G401.6 (cell line): ENCODE measurements around the gene ZNF366.

ENCODE experiments used
- FAIRE-seq: peaks from 2 replicates; lab custom pipeline; 2012; peaks lifted over from hg19 to GRCh38; lab: Jason Lieb, UNC

The ZNF366 gene

GRCh38 chr5:72465066-72465465 lies 42.1 kb downstream of the ZNF366 start:
- FAIRE-seq: no peak

- no peak for FAIRE-seq
These were observed 43.1 kb downstream of the ZNF366 start for GRCh38 chr5:72464071-72464470.

- no peak for FAIRE-seq
These were observed 43.7 kb downstream of the ZNF366 start for GRCh38 chr5:72463449-72464052.

GRCh38 chr5:72460413-72460812 lies 46.8 kb downstream of the ZNF366 start:
- FAIRE-seq: no peak

DNA sequence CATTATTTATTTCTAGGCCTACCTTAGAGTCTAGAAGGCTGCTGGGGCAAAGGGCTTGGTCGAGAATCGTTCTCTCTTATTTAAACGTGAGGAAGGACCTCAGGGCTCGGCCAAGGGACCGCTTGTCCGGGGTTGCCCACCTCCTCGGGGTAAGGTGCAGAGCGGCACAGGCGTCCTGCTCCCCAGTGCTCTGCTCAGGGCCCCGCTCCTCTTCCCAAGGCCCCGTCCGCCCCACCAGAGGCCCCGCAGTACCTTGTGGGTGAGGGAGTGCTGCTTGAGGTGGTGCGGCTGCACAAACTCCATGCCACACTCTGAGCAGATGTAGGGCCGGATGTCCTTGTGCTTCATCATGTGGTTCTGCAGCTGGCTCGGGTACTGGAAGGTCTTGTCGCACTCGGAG lies 47.3 kb downstream of the ZNF366 start:
- no peak for FAIRE-seq

- FAIRE-seq: no peak
These were observed 48.0 kb downstream of the ZNF366 start for GRCh38 chr5:72459089-72459661.

GRCh38 chr5:72458407-72458806 lies 48.8 kb downstream of the ZNF366 start:
- FAIRE-seq: no peak

- FAIRE-seq: no peak
These were observed 49.7 kb downstream of the ZNF366 start for GRCh38 chr5:72457491-72457890.

DNA sequence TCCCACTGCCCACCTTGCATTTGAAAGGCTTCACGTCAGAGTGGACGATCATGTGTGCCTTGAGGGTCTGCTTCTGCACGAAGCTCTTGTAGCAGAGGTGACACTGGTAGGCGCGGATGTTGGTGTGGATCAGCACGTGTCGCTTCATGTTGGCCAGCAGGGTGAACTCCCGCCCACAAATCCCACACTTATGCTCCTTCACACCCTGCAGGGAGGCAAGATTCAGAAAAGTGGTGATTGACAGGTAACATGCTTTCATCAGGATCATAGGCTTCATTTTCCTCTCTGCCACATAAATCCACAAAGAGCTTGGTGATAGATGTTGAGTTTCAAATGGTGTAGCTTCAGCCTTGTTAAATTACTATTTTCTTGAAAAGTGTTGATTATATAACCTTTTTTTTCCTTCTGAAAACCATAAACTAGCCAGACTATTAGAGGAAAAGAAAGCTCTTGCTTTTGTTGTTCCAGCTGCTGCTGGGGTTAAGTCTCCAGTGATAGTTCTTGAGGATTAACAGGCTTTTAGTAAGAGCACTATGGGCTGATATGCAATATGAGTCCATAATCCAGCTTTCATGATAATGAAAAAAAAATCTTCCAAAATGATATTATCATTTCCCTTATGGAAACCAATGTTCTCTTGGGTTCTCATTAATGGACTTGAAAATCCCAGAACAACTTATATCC lies 50.7 kb downstream of the ZNF366 start:
- no peak for FAIRE-seq

DNA sequence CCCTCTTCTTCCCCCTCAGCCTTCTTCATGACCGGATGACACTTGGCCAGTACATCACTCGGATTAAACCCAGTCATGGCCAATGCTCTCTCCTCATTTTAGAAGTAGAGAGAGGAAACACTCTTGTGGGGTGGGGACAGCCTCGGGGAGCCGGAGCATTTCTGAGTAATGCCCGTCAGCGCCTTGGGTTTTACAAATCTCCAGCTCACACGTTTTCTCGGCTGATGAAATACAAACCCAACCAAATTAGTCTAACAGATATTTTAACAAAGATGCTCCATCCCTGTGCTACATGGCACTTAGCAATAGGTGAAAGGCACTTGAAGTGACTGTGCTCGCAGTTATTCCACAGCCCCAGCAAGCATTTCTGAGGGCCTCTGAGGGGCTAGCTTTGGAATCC lies 51.7 kb downstream of the ZNF366 start:
- FAIRE-seq: no peak

GRCh38 chr5:72454996-72455395 lies 52.2 kb downstream of the ZNF366 start:
- no peak for FAIRE-seq

- FAIRE-seq: no peak
These were observed 53.9 kb downstream of the ZNF366 start for GRCh38 chr5:72453246-72453775.

- no peak for FAIRE-seq
These were observed 54.5 kb downstream of the ZNF366 start for GRCh38 chr5:72452515-72453245.

- no peak for FAIRE-seq
These were observed 55.3 kb downstream of the ZNF366 start for GRCh38 chr5:72451741-72452505.

- no peak for FAIRE-seq
These were observed 58.8 kb downstream of the ZNF366 start for GRCh38 chr5:72448368-72448767.

DNA sequence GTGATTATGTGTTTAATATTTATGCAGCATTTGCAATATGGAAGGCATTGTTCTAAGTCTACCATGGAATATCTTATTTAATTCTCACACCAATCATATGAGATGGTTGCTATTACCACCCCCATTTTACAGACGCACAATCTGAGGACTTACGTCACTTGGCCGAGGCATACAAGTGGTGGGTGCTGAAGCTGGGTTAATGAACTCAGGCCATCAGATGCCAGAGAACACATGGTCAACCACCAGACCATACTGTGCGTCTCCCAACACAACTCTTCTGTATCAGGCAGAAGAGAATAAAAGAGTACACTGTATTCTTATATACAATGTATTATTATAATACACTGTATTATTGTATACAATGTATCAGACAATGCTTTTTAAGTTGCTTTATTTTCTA lies 59.5 kb downstream of the ZNF366 start:
- no peak for FAIRE-seq

DNA sequence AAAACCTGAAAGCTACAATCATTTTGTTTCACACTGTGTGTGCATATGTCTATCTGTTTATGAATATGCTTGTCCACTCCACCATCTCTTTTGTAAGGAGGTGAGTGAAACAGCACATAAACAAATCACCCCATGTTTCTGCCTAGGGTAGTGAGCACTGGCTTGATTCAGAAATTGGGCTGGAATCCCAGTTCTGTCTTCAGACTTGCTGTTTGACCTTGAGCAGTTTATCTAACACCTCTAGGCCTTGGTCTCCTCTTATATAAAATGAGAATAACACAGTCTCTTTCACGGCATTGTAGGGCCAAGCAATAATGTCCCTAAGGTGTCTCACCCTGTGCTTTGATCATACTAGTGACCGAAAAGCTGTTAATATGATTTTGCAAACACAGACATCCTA lies 61.2 kb downstream of the ZNF366 start:
- no peak for FAIRE-seq

GRCh38 chr5:72443883-72444282 lies 63.3 kb downstream of the ZNF366 start:
- no peak for FAIRE-seq

DNA sequence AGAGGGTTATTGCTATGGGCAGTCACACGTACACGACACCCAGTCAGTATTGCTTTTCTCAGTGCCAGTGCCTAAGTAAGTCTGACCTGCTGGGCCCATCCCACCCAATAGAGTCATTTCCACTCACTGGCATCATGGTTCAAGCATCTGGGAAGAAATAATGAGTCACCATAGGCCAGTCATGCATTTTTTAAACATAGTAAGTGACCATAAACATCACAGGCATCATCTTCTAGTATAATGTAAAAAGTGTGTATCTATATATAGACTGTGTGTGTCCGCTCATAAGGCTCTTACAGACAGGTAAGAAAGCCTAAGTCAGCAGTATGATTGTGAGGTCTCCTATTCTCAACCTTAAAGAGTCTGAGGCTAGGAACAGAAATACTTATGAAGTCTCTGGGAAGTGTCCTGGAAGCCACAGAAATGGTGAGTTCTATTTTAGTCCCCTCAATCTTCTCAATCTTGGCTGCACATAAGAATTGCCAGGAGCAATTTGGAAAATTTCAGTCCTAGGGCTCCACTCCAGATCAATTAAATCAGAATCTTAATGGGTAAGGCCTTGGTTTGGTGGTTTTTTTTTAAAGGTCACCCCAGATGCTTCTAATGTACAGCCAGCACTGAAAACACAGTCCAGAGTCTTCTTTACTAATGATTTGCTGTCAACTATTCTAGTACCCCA lies 65.2 kb downstream of the ZNF366 start:
- no peak for FAIRE-seq

DNA sequence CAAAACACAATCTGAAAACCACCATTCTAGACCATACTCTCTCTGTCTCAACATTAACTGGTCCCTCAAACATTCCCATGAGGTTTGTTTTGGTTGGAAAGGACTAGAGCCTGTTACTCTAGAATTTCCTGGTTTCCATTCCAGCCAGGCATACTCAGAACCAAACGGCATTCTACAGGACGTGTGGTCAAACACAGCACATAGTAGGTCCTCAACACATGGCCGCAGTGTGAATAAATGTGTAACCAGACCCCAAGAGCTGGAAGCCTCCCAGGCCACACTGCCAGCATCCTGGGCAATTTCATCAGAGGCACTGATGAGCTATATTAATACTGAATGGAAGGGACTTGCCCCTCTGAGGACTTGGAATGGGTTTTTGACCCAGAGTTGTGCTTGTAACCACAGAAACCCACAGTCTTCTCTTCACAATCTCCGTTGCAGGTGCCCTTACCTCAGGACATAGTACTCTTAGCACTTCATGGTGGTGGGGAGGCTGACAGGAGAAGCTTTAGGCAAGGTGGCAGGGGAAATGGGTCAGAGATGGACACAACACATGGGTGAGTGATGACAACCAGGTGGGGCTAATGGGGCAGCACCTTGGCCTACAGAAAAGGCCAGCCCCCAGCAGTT lies 66.0 kb downstream of the ZNF366 start:
- no peak for FAIRE-seq

DNA sequence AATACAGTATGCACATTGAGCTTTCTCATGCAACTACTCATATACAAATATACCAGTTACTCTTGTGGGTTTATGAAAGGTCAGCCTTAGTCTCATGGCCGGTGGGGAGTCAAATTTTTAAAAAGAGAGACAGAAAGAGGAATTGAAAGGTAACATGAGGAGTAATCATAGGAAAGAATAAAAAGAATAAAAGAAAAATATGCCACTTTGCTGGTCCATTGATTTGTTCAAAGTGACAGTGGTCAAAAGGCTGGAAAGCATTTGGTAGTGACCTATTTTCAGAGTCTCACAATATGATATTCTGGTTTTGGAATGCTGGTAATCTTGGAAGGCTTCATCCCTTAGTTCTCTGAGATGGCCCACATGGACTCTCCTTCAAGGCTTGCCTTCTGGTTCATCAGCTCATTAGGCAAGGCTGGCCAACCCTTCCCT lies 67.0 kb downstream of the ZNF366 start:
- FAIRE-seq: no peak
